Right atrium auricular region (tissue), 2 donors: ENCODE data around the gene CNTNAP2. TPM values are rescaled to one million over a fixed set of nuclear protein-coding genes. Genes with fewer than 3 reads are reported as not detected.

ENCODE experiments used
- DNase-seq: peaks from one replicate; pipeline ENCODE4 v3.0.0-alpha.2; 2019; ENCODE audit warnings: low spot score
- H3K27ac ChIP-seq, 2 donors: fragments of 200-600 bp; sonication (generic); 1 replicate in 1 of 2; 2 replicates in 1 of 2; pipeline ENCODE4 v1.5.1; 2016 to 2019
- H3K27me3 ChIP-seq, 2 donors: fragments of 200-600 bp; sonication (generic); one replicate each; pipeline versions ENCODE4 v1.5.1 to v1.6.0; 2017 to 2019
- H3K36me3 ChIP-seq: fragments of 200-600 bp; sonication (generic); one replicate; pipeline ENCODE4 v1.5.1; 2016
- H3K4me1 ChIP-seq, 2 donors: fragments of 200-600 bp; sonication (generic); one replicate each; pipeline versions ENCODE4 v1.5.1 to v1.6.0; 2017 to 2019
- H3K4me3 ChIP-seq, 2 donors: fragments of 200-600 bp; sonication (generic); 1 replicate in 1 of 2; 2 replicates in 1 of 2; pipeline ENCODE4 v1.5.1; 2017 to 2019; ENCODE audit warnings: mild to moderate bottlenecking in 1 of 2, moderate library complexity in 1 of 2
- H3K9me3 ChIP-seq, 2 donors: fragments of 200-600 bp; sonication (generic); one replicate each; pipeline ENCODE4 v1.5.1; 2019
- total RNA-seq, 2 donors: library from RNA; depleted of rRNA; stranded (reverse); fragments of >200 nt; gene quantifications; one replicate each; pipeline ENCODE4 v1.1.0, GENCODE V29; 2016
- TF ChIP-seq, protein P1 (sequence below), 2 donors: fragments of 200-600 bp; sonication (generic); IDR thresholded peaks; one replicate each; pipeline ENCODE4 v1.5.1; 2019; ENCODE audit warnings: antibody characterized with exemption in 2 of 2

The CNTNAP2 gene
- total RNA-seq, 2 donors from 2014 or later, result 1.1 to 1.7 TPM

DNA sequence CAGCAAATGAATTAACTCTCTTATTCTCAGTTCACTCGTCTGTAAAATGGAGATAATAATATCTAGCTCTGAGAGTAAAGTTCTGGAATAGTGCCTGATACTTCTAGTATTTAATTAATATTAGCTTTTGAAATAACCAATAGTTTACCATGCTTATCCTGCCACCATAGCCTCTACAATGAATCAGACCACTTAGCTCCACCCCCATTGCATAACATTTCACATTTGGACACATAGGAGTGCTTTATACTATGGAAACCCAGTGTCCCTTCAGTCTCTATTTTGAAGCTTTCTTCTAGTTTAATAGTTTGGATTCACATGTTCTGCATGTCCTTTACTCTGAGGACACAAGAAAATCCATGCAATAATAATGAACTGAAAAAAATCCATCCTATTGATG is 2046.6 kb downstream of the CNTNAP2 start:
- no peak for DNase-seq
- no peaks in the 10 kb centered on the region for H3K27me3 ChIP-seq
- TF ChIP-seq, protein P1, sequence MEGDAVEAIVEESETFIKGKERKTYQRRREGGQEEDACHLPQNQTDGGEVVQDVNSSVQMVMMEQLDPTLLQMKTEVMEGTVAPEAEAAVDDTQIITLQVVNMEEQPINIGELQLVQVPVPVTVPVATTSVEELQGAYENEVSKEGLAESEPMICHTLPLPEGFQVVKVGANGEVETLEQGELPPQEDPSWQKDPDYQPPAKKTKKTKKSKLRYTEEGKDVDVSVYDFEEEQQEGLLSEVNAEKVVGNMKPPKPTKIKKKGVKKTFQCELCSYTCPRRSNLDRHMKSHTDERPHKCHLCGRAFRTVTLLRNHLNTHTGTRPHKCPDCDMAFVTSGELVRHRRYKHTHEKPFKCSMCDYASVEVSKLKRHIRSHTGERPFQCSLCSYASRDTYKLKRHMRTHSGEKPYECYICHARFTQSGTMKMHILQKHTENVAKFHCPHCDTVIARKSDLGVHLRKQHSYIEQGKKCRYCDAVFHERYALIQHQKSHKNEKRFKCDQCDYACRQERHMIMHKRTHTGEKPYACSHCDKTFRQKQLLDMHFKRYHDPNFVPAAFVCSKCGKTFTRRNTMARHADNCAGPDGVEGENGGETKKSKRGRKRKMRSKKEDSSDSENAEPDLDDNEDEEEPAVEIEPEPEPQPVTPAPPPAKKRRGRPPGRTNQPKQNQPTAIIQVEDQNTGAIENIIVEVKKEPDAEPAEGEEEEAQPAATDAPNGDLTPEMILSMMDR (IDR thresholded peaks at IDR 0.05), result no peak
- H3K9me3 ChIP-seq, result no peaks in the 10 kb centered on the region
- no peak overlapping the region for H3K27ac ChIP-seq
- H3K4me1 ChIP-seq, result no peaks in the 10 kb centered on the region
- H3K4me3 ChIP-seq, result no peak overlapping the region
- no peaks in the 10 kb centered on the region for H3K36me3 ChIP-seq

DNA sequence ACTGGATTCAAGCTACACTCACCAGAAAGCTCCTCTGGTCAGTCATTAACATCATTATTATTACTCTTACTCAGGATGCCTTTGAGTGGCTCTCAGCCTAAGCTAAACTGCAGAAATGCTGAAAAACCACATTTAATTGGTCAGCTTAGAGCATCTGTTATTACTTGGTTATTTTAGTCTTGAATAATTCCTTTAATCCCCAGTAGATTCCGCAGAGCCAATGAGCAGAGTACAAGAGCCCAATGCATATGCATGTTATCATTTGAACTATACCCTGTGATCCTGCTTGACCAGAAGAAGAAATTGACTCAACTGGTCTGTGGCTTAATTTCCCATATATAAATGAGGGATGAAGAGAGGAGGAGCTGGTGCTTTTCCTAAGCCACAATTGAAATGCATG is 2056.3 kb downstream of the CNTNAP2 start:
- H3K9me3 ChIP-seq, result no peaks in the 10 kb centered on the region

DNA sequence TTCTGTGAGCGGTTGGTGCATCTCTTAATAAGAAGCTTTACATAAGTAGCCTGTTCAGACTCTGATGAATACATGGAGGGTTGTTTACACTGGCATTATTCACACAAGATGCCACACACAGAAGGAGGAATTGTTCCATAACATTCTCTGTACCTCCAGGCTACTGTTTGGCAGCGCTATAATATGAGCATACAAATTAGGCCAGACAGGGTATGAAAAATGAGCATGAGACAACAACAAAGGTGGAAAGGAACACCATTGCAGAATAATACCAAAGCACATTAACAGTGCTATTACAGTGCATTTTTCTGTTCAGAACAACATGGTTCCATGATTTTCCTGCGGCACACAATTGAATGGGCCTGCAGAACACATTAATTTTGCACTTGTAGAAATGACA is 2056.8 kb downstream of the CNTNAP2 start:
- H3K4me1 ChIP-seq, result no peaks in the 10 kb centered on the region
- no peaks in the 10 kb centered on the region for H3K36me3 ChIP-seq
- TF ChIP-seq, protein P1 (IDR thresholded peaks at IDR 0.05), result no peak
- no peak overlapping the region for H3K27ac ChIP-seq
- no peaks in the 10 kb centered on the region for H3K27me3 ChIP-seq
- DNase-seq, result no peak
- no peak overlapping the region for H3K4me3 ChIP-seq
- H3K9me3 ChIP-seq, result no peaks in the 10 kb centered on the region

More for the DNA sequence above, 2056.3 kb downstream of the CNTNAP2 start:
- no peaks in the 10 kb centered on the region for H3K27me3 ChIP-seq
- TF ChIP-seq, protein P1 (IDR thresholded peaks at IDR 0.05), result no peak
- H3K27ac ChIP-seq, result no peak overlapping the region
- H3K4me3 ChIP-seq, result no peak overlapping the region
- H3K4me1 ChIP-seq, result no peaks in the 10 kb centered on the region
- no peaks in the 10 kb centered on the region for H3K36me3 ChIP-seq
- DNase-seq, result no peak

DNA sequence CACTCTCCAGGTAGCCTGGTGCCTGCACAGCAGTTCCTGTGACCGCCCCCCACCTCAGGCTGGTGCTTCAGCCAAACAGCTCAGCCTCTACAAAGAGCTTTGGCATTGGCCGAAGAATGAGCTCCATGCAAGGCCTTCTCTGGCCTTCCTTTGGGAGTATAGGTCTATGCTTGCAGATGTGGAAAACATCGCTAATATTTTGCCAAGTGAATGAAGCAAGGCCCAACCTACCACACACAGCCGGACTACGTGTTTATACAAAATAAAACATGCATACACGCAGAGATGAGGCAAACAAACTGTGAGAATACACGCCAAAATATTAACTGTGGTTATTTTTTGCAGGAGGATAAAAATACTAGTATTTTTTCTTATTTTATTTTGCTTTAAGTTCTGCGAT is 2057.8 kb downstream of the CNTNAP2 start:
- H3K27ac ChIP-seq, result no peak overlapping the region
- TF ChIP-seq, protein P1 (IDR thresholded peaks at IDR 0.05), result no peak
- no peak overlapping the region for H3K4me3 ChIP-seq
- DNase-seq, result no peak
- H3K27me3 ChIP-seq, result no peaks in the 10 kb centered on the region
- no peaks in the 10 kb centered on the region for H3K4me1 ChIP-seq
- H3K9me3 ChIP-seq, result no peaks in the 10 kb centered on the region
- no peaks in the 10 kb centered on the region for H3K36me3 ChIP-seq

DNA sequence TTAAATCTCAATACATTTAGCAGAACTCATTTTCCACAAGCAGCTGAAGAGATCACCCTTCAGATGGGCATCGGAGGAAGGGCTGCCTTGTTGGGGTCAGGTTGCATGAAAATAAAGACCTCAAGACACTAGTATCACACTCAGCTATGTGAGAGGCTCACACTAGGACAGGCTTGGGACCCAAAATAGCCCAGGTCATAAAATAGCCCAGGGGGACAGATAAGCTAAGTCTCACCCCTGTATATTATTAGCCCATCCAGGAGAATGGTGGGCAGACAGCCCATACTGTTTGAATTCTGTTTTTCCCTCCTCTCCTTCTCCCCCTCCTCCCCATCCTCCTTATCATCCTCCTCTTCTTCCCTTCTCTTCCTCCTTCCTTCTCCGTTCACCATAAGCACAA is 2058.9 kb downstream of the CNTNAP2 start:
- H3K27me3 ChIP-seq, result no peaks in the 10 kb centered on the region
- no peaks in the 10 kb centered on the region for H3K9me3 ChIP-seq
- H3K27ac ChIP-seq, result no peak overlapping the region
- TF ChIP-seq, protein P1 (IDR thresholded peaks at IDR 0.05), result no peak
- no peak for DNase-seq
- H3K4me1 ChIP-seq, result no peaks in the 10 kb centered on the region
- H3K4me3 ChIP-seq, result no peak overlapping the region
- no peaks in the 10 kb centered on the region for H3K36me3 ChIP-seq

DNA sequence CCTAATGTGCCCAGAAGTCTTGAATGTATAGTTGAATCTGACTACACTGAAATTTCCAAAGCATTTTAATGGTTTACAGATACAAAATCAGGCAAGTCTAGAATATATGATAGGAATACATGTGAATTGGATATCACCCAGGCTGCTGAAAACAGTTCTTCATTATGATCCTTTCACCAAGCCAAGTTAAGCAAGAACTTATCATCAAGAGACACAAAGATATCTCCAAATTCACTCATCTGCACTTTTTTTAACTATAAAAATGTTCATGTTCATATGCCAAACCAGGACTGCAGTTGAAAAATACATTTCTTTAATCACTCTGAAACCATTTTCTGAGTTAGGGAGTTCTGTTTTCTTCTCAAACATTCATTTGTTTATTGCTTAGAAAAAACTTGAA is 2061.4 kb downstream of the CNTNAP2 start:
- no peaks in the 10 kb centered on the region for H3K9me3 ChIP-seq
- H3K4me1 ChIP-seq, result no peaks in the 10 kb centered on the region

More for the DNA sequence above, 2061.4 kb downstream of the CNTNAP2 start:
- TF ChIP-seq, protein P1 (IDR thresholded peaks at IDR 0.05), result no peak
- Histone ChIP-seq H3K27ac (no peak overlapping the region), H3K36me3 (no peaks in the 10 kb centered on the region), H3K4me3 (no peak overlapping the region), H3K27me3 (no peaks in the 10 kb centered on the region)
- DNase-seq, result no peak
